Memory B cell (primary cell): Measurements from ENCODE around the gene SAMD8.
"Not testable (repeated sequence)": the region's sequence is repeated elsewhere in the genome, so short reads cannot be mapped to it uniquely, and the experiment has no call there.

Experiments
- ATAC-seq: fragments of 150-1000 bp; cut with Tn5 transposase; 2 replicates; pipeline ENCODE4 v1.10.0; 2021; ENCODE audit warnings: low read depth, mild to moderate bottlenecking, moderate library complexity
- DNase-seq, 2 donors: peaks; one replicate each; pipeline ENCODE4 v3.0.0; 2022; ENCODE audit warnings: low spot score in 2 of 2
- H3K27ac Mint-ChIP-seq: one replicate; pipeline ENCODE4 v1.8.0; 2022; ENCODE audit warnings: mild to moderate bottlenecking, moderate library complexity, mixed read lengths
- H3K27me3 Mint-ChIP-seq: one replicate; pipeline ENCODE4 v1.8.0; 2022; ENCODE audit warnings: mixed read lengths
- H3K36me3 Mint-ChIP-seq: one replicate; pipeline ENCODE4 v1.8.0; 2022; ENCODE audit warnings: mild to moderate bottlenecking, mixed read lengths
- H3K4me1 Mint-ChIP-seq: one replicate; pipeline ENCODE4 v1.8.0; 2022; ENCODE audit warnings: mixed read lengths
- H3K4me3 Mint-ChIP-seq: one replicate; pipeline ENCODE4 v1.8.0; 2022; ENCODE audit warnings: mild to moderate bottlenecking, moderate library complexity, mixed read lengths
- H3K9me3 Mint-ChIP-seq: one replicate; pipeline ENCODE4 v1.8.0; 2022; ENCODE audit warnings: mixed read lengths

The SAMD8 gene

GRCh38 chr10:75107756-75108683 lies 3.4 kb upstream of the SAMD8 start:
- DNase-seq (no peak), ATAC-seq (no peak)
- H3K4me1 Mint-ChIP-seq, result peaks cover 9% of the 10 kb centered on the region
- peak overlapping the region; percentile 48 for H3K27ac Mint-ChIP-seq
- no peaks in the 10 kb centered on the region for H3K27me3 Mint-ChIP-seq
- H3K4me3 Mint-ChIP-seq, result no peak overlapping the region
- no peaks in the 10 kb centered on the region for H3K9me3 Mint-ChIP-seq
- H3K36me3 Mint-ChIP-seq, result peaks cover 2% of the 10 kb centered on the region

- ATAC-seq, result no peak
- no peaks in the 10 kb centered on the region for H3K27me3 Mint-ChIP-seq
- H3K4me3 Mint-ChIP-seq, result peak overlapping the region; percentile 41
- no peaks in the 10 kb centered on the region for H3K9me3 Mint-ChIP-seq
- peaks cover 11% of the 10 kb centered on the region for H3K4me1 Mint-ChIP-seq
- peak overlapping the region; percentile 97 for H3K27ac Mint-ChIP-seq
- peaks cover 2% of the 10 kb centered on the region for H3K36me3 Mint-ChIP-seq
- DNase-seq, result no peak
Observed at GRCh38 chr10:75108684-75109458, 2.6 kb upstream of the SAMD8 start.

GRCh38 chr10:75109459-75109778 lies 2.0 kb upstream of the SAMD8 start:
- H3K9me3 Mint-ChIP-seq, result no peaks in the 10 kb centered on the region
- peaks cover 11% of the 10 kb centered on the region for H3K4me1 Mint-ChIP-seq
- H3K27ac Mint-ChIP-seq, result peak overlapping the region; percentile 97
- no peak for ATAC-seq
- H3K36me3 Mint-ChIP-seq, result peaks cover 2% of the 10 kb centered on the region
- H3K27me3 Mint-ChIP-seq, result no peaks in the 10 kb centered on the region
- no peak for DNase-seq
- peak overlapping the region; percentile 41 for H3K4me3 Mint-ChIP-seq

DNA sequence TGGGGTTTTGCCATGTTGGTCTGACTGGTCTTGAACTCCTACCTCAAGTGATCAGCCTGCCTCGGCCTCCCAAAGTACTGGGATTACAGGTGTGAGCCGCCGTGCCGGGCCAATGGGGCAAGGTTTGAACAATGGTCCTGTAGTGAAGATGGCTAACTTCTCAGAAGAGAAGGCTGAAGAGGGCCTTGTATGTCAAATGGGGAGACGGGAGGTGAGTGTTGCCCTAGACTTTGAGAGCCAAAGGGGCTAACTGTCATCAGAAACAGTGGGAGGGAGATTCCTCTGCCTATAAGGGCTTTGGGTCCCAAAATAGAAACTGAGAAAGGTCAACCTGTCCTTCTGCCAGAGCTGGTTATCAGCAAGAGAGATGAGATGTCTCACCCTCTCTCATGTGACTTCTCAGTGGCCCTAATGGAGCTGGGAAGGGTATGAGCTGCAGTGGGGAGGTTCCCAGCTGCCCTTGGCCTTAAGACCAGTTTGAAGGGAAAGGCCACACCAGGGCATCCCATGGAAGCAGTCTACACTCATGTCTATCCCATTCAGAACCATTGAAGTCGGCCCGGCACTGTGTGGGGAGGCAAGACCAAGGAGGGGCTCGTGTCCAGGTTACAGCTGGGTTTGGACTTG lies 1.3 kb upstream of the SAMD8 start:
- ATAC-seq (no peak), DNase-seq (no peak)
- Mint-ChIP-seq H3K27me3 (no peaks in the 10 kb centered on the region), H3K9me3 (no peaks in the 10 kb centered on the region), H3K27ac (peak overlapping the region; percentile 97), H3K4me3 (peak overlapping the region; percentile 99), H3K36me3 (peaks cover 2% of the 10 kb centered on the region), H3K4me1 (peaks cover 13% of the 10 kb centered on the region)

- Mint-ChIP-seq H3K4me3 (peak overlapping the region; percentile 99), H3K36me3 (peaks cover 2% of the 10 kb centered on the region), H3K27me3 (no peaks in the 10 kb centered on the region), H3K4me1 (peaks cover 15% of the 10 kb centered on the region), H3K9me3 (no peaks in the 10 kb centered on the region), H3K27ac (peak overlapping the region; percentile 97)
- ATAC-seq, result peak; percentile 55
- peak; percentile 58 to 64 for DNase-seq
Observed at GRCh38 chr10:75111907-75112679, 637 bp downstream of the SAMD8 start.

GRCh38 chr10:75115137-75115536 lies 3.7 kb downstream of the SAMD8 start:
- peaks cover 19% of the 10 kb centered on the region for H3K4me1 Mint-ChIP-seq
- no peak for DNase-seq
- H3K27me3 Mint-ChIP-seq, result no peaks in the 10 kb centered on the region

GRCh38 chr10:75116941-75117775 lies 5.7 kb downstream of the SAMD8 start:
- peaks cover 25% of the 10 kb centered on the region for H3K4me1 Mint-ChIP-seq
- H3K9me3 Mint-ChIP-seq, DNase-seq, H3K27me3 Mint-ChIP-seq, H3K36me3 Mint-ChIP-seq, H3K27ac Mint-ChIP-seq, H3K4me3 Mint-ChIP-seq, ATAC-seq: not testable (repeated sequence)

More at GRCh38 chr10:75115137-75115536, 3.7 kb downstream of the SAMD8 start:
- Mint-ChIP-seq H3K36me3 (peaks cover 2% of the 10 kb centered on the region), H3K4me3 (no peak overlapping the region), H3K27ac (peak overlapping the region; percentile 42), H3K9me3 (no peaks in the 10 kb centered on the region)
- ATAC-seq, result no peak

DNA sequence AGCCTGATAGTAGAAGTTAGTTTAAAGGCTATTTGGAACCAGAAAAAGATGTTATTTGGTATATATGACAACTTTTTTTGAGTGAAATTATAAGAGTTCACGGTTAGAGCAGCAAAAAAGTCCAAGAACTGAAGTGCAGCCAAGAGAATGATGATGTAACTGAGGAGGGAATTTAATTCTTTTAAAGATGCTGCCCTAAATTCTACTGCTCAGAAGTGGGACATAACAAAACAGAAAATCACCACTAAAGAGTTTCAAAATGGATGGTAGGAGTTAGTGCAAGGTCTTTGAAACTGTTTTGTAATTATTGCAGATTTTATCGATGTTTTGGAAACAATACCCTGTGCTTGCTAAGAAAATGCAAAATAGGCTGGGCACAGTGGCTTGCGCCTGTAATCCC lies 6.5 kb downstream of the SAMD8 start:
- H3K9me3 Mint-ChIP-seq, result no peaks in the 10 kb centered on the region
- H3K36me3 Mint-ChIP-seq, result no peaks in the 10 kb centered on the region
- ATAC-seq (no peak), DNase-seq (no peak)
- H3K4me1 Mint-ChIP-seq, result peaks cover 22% of the 10 kb centered on the region
- H3K27ac Mint-ChIP-seq, result no peak overlapping the region
- H3K4me3 Mint-ChIP-seq, result no peak overlapping the region
- H3K27me3 Mint-ChIP-seq, result no peaks in the 10 kb centered on the region

DNA sequence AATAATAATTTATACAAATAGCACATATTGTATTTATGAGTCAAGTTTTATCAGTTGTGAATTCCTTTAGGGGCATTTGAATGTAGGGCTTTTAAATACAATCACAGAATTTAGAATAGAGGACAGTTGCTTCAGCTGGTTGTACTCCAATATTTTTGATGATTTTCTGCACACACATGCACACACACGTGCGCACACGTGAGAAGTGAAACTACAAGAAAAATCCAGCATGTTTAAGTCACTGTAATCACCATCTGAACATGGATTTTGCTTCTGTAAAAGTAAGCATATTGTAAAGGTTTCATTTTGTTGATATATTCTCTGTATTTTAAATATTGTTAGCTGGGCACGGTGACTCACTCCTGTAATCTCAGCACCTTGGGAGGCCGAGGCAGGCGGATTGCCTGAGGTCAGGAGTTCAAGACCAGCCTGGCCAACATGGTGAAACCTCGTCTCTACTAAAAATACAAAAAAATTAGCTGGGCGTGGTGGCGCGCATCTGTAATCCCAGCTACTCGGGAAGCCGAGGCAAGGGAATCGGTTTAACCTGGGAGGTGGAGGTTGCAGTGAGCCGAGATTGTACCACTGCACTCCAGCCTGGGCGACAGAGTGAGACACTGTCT lies 8.1 kb downstream of the SAMD8 start:
- peaks cover 25% of the 10 kb centered on the region for H3K4me1 Mint-ChIP-seq

GRCh38 chr10:75121322-75121721 lies 9.9 kb downstream of the SAMD8 start:
- Mint-ChIP-seq H3K9me3 (no peaks in the 10 kb centered on the region), H3K4me3 (no peak overlapping the region), H3K4me1 (peaks cover 22% of the 10 kb centered on the region), H3K27ac (no peak overlapping the region), H3K36me3 (peaks cover 10% of the 10 kb centered on the region), H3K27me3 (no peaks in the 10 kb centered on the region)
- DNase-seq, result no peak
- ATAC-seq, result no peak

More for the DNA sequence above, 8.1 kb downstream of the SAMD8 start:
- not testable (repeated sequence) for H3K9me3 Mint-ChIP-seq, H3K4me3 Mint-ChIP-seq, H3K36me3 Mint-ChIP-seq, H3K27me3 Mint-ChIP-seq, DNase-seq, H3K27ac Mint-ChIP-seq
- ATAC-seq, result peak; percentile 50

DNA sequence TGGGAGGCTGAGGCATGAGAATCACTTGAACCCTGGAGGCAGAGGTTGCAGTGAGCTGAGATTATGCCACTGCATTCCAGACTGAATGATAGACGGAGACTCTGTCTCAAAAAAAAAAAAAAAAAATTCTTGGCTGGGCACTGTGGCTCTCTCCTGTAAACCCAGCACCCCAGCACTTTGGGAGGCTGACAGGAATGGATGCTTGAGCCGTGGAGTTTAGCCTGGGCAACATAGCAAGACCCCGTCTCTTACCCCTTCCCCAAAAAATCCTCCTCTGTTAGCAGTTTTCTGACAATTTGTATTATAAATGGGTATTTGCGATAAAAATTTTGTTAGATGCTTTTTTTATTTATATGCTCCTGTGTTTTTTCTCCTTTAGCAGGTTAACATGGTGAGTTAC lies 11.0 kb downstream of the SAMD8 start:
- no peaks in the 10 kb centered on the region for H3K27me3 Mint-ChIP-seq
- peaks cover 23% of the 10 kb centered on the region for H3K4me1 Mint-ChIP-seq
- no peak for DNase-seq
- H3K36me3 Mint-ChIP-seq, result peaks cover 10% of the 10 kb centered on the region
- no peak overlapping the region for H3K27ac Mint-ChIP-seq
- H3K9me3 Mint-ChIP-seq, result no peaks in the 10 kb centered on the region
- no peak for ATAC-seq
- H3K4me3 Mint-ChIP-seq, result no peak overlapping the region

GRCh38 chr10:75123088-75123682 lies 11.7 kb downstream of the SAMD8 start:
- Mint-ChIP-seq H3K27ac (peak overlapping the region; percentile 73), H3K4me3 (no peak overlapping the region), H3K27me3 (no peaks in the 10 kb centered on the region), H3K36me3 (peaks cover 10% of the 10 kb centered on the region), H3K4me1 (peaks cover 19% of the 10 kb centered on the region), H3K9me3 (no peaks in the 10 kb centered on the region)
- no peak for DNase-seq
- ATAC-seq, result no peak
